Caco-2 (cell line): ENCODE measurements around the gene CILP. TPM values are rescaled to one million over a fixed set of nuclear protein-coding genes. Genes with fewer than 3 reads are reported as not detected.

Experiments
- BruUV-seq: library from RNA; stranded (reverse); fragments of 400-500 nt; replicated peaks from 2 replicates; lab custom pipeline; 2021; lab: Mats Ljungman, UMichigan
- CTCF ChIA-PET: fragments of 300-600 bp; sonication (Branson Sonifier 250); formaldehyde crosslinking; loops from one replicate; lab custom pipeline; 2022; ENCODE audit warnings: antibody characterized with exemption; lab: Charles Lee
- POLR2A ChIA-PET: fragments of 300-600 bp; sonication (Branson Sonifier 250); formaldehyde crosslinking; loops from one replicate; lab custom pipeline; 2022; ENCODE audit warnings: antibody characterized with exemption; lab: Charles Lee
- DNase-seq, 2 experiments: peaks; one replicate each; pipeline versions ENCODE4 v3.0.0 to v3.0.0-alpha.2; 2020 to 2022
- H3K27me3 ChIP-seq: replicated peaks from 2 replicates; pipeline ENCODE4 v1.6.0; 2011; ENCODE audit warnings: low read length; ENCODE audit not compliant: control insufficient read depth, insufficient read depth
- H3K36me3 ChIP-seq: 2 replicates; pipeline ENCODE4 v1.5.1; 2011; ENCODE audit warnings: low read length; ENCODE audit not compliant: control insufficient read depth, insufficient read depth
- H3K4me1 ChIP-seq: fragments of 250-450 bp; sonication (Bioruptor Pico); 2 replicates; pipeline ENCODE4 v1.5.1; 2020; ENCODE audit warnings: mild to moderate bottlenecking
- H3K4me3 ChIP-seq: 2 replicates; pipeline ENCODE4 v1.5.1; 2011; ENCODE audit warnings: low read depth, mild to moderate bottlenecking, control low read depth, low read length
- H3K9me3 ChIP-seq: fragments of 250-450 bp; sonication (Bioruptor Pico); 2 replicates; pipeline ENCODE4 v1.5.1; 2020; ENCODE audit warnings: mild to moderate bottlenecking, moderate library complexity
- H3K27ac Mint-ChIP-seq: one replicate; pipeline ENCODE4 v1.8.0; 2022; ENCODE audit warnings: mixed read lengths; ENCODE audit not compliant: unreplicated experiment
- H3K27me3 Mint-ChIP-seq: one replicate; pipeline ENCODE4 v1.8.0; 2022; ENCODE audit warnings: mixed read lengths; ENCODE audit not compliant: insufficient read depth, unreplicated experiment
- H3K36me3 Mint-ChIP-seq: one replicate; pipeline ENCODE4 v1.8.0; 2022; ENCODE audit warnings: mild to moderate bottlenecking, mixed read lengths; ENCODE audit not compliant: insufficient read depth, unreplicated experiment
- H3K4me1 Mint-ChIP-seq: one replicate; pipeline ENCODE4 v1.8.0; 2022; ENCODE audit warnings: low read depth, mixed read lengths; ENCODE audit not compliant: unreplicated experiment
- H3K4me3 Mint-ChIP-seq: one replicate; pipeline ENCODE4 v1.8.0; 2022; ENCODE audit warnings: mild to moderate bottlenecking, moderate library complexity, mixed read lengths; ENCODE audit not compliant: unreplicated experiment
- H3K9me3 Mint-ChIP-seq: one replicate; pipeline ENCODE4 v1.8.0; 2022; ENCODE audit warnings: mixed read lengths; ENCODE audit not compliant: unreplicated experiment
- CTCF ChIP-seq, 2 experiments: fragments of 200-600 bp in 1 of 2; IDR thresholded peaks; 1 replicate in 1 of 2; 2 replicates in 1 of 2; pipeline versions ENCODE4 v1.5.1 to v1.8.0; 2011 to 2022; ENCODE audit warnings: antibody characterized with exemption in 1 of 2, control low read depth in 1 of 2, inconsistent platforms in 1 of 2, low read depth in 1 of 2, low read length in 1 of 2, mild to moderate bottlenecking in 1 of 2, moderate library complexity in 1 of 2; ENCODE audit not compliant: insufficient read depth in 1 of 2, severe bottlenecking in 1 of 2, unreplicated experiment in 1 of 2
- intact Hi-C: fragments of 100-400 bp; cut with micrococcal nuclease; formaldehyde crosslinking; loops from one replicate; pipeline ENCODE4 v1.10.0; 2022; ENCODE audit not compliant: unreplicated experiment
- total RNA-seq: library from RNA; stranded (reverse); gene quantifications from 2 replicates; pipeline ENCODE4 v1.2.3, GENCODE V29; 2022

Gene CILP
- total RNA-seq, 1 experiment from 2014 or later = not detected

DNA sequence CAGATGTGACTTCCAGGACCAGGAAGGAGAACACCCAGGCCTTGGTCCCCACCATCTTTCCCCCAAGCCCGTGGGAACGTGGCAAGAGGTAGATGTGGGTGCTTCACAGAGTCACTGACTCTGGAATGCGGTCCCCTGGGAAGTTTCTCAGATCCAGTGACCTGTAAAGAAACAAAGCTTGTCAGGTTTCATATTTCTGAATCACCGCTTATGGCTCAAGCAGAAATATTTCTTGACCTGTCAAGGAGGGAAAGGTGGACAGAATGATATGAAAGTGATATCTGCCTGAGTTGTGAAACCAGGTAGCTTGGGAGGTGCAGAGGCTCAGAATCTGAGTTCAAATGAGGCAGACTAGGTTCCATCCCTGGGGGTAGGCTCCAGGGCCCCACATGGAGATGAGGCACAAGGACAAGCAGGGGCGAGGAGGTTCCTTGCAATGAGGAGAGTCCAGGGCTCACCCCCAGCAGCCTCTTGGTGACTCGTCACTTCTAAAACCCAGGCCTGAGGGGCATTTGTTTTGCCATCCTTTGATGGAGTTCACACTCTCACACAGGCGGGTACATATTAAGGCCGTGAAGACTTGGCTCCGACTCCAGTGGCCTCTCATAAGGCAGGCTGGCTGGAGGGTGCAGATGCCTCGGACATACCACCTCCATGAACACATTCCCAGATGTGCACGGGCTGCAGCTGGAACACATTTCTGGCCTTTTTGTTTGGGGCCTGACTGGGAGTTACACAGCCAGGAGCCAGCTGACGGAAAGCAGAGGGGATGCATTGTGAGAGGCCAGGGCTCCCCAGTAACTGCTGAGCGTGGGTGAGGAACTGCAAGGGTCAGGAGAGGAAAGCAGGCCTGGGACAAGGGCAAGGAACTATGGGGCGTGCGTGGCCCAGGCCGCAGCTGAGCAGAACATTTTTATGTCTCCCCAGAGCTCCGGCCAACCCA lies 1.3 kb downstream of the CILP start:
- no peaks in the 10 kb centered on the region for H3K27me3 ChIP-seq
- Mint-ChIP-seq H3K4me3 (no peak overlapping the region), H3K27ac (no peak overlapping the region), H3K36me3 (no peaks in the 10 kb centered on the region), H3K9me3 (no peaks in the 10 kb centered on the region), H3K27me3 (no peaks in the 10 kb centered on the region), H3K4me1 (peaks cover 10% of the 10 kb centered on the region)
- no peak for TF ChIP-seq CTCF (IDR thresholded peaks at IDR 0.05; ENCODE audit: insufficient read depth in 1 of 2, low read depth in 1 of 2, low read length in 1 of 2, severe bottlenecking in 1 of 2, unreplicated experiment in 1 of 2)
- DNase-seq = no peak
- no TSS peak for BruUV-seq
- no peak overlapping the region for H3K4me3 ChIP-seq
- 0 out of 2 replicates have a peak, but pooled peaks cover 6% of the 10 kb centered on the region for H3K4me1 ChIP-seq
- H3K9me3 ChIP-seq = no peaks in the 10 kb centered on the region
- no peaks in the 10 kb centered on the region for H3K36me3 ChIP-seq
- intact Hi-C loops = no loop called here
- ChIA-PET CTCF (no interaction called here), POLR2A (no interaction called here)

- Histone ChIP-seq H3K4me3 (no peak overlapping the region), H3K9me3 (no peaks in the 10 kb centered on the region), H3K4me1 (0 out of 2 replicates have a peak, but pooled peaks cover 6% of the 10 kb centered on the region), H3K27me3 (no peaks in the 10 kb centered on the region), H3K36me3 (no peaks in the 10 kb centered on the region)
- POLR2A ChIA-PET = interaction anchor here (0.6 kb wide), 1 partner anchor 62 kb away, joined by 5 read pairs; no protein-coding TSS in a partner anchor
- peaks cover 10% of the 10 kb centered on the region for H3K4me1 Mint-ChIP-seq
- intact Hi-C loops = no loop called here
- BruUV-seq = no TSS peak
- no peaks in the 10 kb centered on the region for H3K36me3 Mint-ChIP-seq
- CTCF ChIA-PET = no interaction called here
- H3K4me3 Mint-ChIP-seq = no peak overlapping the region
- H3K27me3 Mint-ChIP-seq = no peaks in the 10 kb centered on the region
- TF ChIP-seq CTCF (IDR thresholded peaks at IDR 0.05; ENCODE audit: insufficient read depth in 1 of 2, low read depth in 1 of 2, low read length in 1 of 2, severe bottlenecking in 1 of 2, unreplicated experiment in 1 of 2) = no peak
- no peaks in the 10 kb centered on the region for H3K9me3 Mint-ChIP-seq
- no peak overlapping the region for H3K27ac Mint-ChIP-seq
- DNase-seq = no peak
Observed at GRCh38 chr15:65208647-65209046, 2.6 kb downstream of the CILP start.

DNA sequence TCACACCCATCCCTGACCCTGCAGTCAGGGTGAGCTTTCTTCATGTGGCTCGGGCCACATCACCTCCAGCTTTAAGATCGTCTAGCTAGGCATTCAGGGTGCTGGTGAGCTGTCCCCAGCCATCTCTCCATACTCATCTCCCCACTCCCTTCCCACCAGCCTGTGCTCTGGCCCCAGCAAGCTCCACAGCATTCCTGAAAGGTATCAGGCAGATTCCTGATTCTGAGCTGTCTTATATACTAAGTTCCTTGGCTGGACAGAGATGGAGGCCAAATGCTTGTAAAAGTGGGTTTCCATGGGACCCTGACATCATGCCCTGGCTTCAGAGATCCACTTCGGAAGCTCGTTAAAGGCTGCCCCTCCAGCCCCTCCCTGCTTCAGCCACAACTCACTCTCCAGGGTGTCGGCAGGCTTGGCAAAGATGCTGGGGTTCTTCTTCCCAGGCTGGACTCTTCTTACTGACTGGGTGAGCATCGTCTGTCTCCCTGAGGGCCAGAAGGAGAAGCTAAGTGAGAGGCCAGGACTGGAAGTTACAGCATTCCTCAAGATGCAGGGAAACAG lies 3.9 kb downstream of the CILP start:
- Histone ChIP-seq H3K4me3 (no peak overlapping the region), H3K36me3 (no peaks in the 10 kb centered on the region), H3K4me1 (0 out of 2 replicates have a peak, but pooled peaks cover 6% of the 10 kb centered on the region), H3K9me3 (no peaks in the 10 kb centered on the region), H3K27me3 (no peaks in the 10 kb centered on the region)
- Mint-ChIP-seq H3K27ac (no peak overlapping the region), H3K4me1 (peaks cover 4% of the 10 kb centered on the region), H3K9me3 (no peaks in the 10 kb centered on the region), H3K4me3 (no peak overlapping the region), H3K27me3 (no peaks in the 10 kb centered on the region), H3K36me3 (no peaks in the 10 kb centered on the region)
- no TSS peak for BruUV-seq
- no peak for DNase-seq
- no peak for TF ChIP-seq CTCF (IDR thresholded peaks at IDR 0.05; ENCODE audit: insufficient read depth in 1 of 2, low read depth in 1 of 2, low read length in 1 of 2, severe bottlenecking in 1 of 2, unreplicated experiment in 1 of 2)
- POLR2A ChIA-PET = interaction anchor here (0.6 kb wide), 1 partner anchor 106 kb away, joined by 3 read pairs; no protein-coding TSS in a partner anchor
- CTCF ChIA-PET = no interaction called here
- intact Hi-C loops = no loop called here
